Islet of Langerhans (tissue), 1 donor: ENCODE data around the gene OR51I2.

Experiments
- FAIRE-seq: peaks from one replicate; lab custom pipeline; 2011; peaks lifted over from hg19 to GRCh38; lab: Jason Lieb, UNC

OR51I2 gene, protein sequence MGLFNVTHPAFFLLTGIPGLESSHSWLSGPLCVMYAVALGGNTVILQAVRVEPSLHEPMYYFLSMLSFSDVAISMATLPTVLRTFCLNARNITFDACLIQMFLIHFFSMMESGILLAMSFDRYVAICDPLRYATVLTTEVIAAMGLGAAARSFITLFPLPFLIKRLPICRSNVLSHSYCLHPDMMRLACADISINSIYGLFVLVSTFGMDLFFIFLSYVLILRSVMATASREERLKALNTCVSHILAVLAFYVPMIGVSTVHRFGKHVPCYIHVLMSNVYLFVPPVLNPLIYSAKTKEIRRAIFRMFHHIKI

GRCh38 chr11:5449023-5449422, at the start of gene OR51I2:
Gene OR51I2 (plus strand): TSS chr11:5449323. CDS start chr11:5453489, 4,166 bp downstream.
- no peak for FAIRE-seq

DNA sequence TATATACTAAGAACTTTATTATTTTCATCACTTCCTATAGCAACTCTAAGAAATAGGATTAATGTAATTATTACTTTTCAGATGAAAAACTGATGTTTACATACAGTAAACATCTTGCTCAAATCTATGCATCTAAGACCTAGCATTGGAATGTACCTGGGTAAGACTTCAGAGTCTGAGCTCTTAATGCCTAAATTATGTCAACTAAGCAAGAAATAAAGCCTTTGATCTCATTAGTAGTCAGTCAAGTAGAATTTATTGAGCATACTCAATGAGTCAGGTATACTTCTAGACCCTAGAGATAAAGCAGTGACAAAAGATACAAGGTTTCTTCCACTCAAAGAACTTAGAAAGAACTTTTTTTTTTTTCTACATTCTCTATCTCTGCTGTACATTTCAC, 44.0 kb upstream of the OR51I2 start:
- FAIRE-seq = no peak

DNA sequence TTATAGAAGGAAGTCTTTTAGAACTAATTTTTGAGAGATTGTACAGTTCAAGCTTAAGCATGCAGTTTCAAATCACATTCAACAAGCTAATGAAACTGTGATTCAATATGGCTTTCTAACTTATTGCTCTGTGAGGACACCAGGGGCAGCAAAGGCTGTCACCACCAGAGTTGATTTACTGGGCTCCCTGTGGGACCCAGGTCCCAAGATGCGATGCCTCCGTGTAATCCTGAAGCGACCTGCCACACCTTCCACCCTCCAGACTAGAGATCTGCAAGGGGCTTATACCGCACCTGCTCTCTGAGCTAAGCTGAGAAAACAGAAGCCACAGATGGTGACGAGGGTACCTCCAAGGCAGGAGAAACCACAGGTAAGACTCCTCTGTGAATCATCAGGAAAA, 28.1 kb upstream of the OR51I2 start:
- FAIRE-seq = no peak

DNA sequence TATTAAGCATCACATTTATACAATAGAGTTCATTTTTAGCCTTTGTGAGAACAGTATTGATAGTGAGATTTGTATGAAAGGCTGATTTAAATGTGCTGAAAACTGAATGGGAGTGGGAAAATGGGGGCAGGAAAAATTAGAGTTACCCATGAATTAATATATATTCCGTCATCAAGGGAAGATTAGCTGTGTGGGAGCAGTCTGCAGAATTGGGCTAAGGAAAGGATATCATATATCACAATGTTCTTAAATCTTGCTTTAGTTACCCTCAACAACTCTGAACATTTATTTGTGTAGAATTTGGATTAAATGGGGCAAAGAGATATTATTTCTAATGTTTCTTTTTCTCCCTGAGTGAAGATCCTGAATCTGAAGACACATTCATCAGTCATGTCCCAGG, 27.3 kb upstream of the OR51I2 start, which contains the start of gene OR51Q1:
Gene OR51Q1, plus strand, starts transcription at position 301 of the 400 bp plus-strand sequence. Its CDS starts 90 bp downstream, at position 391.
- no peak for FAIRE-seq

- no peak for FAIRE-seq
Observed at GRCh38 chr11:5423131-5423530, 26.0 kb upstream of the OR51I2 start.

GRCh38 chr11:5441414-5441813, 7.7 kb upstream of the OR51I2 start, which contains the start of gene OR51I1:
Gene OR51I1 (minus strand): TSS chr11:5441514. CDS start chr11:5441514, 0 bp downstream.
- FAIRE-seq = no peak

DNA sequence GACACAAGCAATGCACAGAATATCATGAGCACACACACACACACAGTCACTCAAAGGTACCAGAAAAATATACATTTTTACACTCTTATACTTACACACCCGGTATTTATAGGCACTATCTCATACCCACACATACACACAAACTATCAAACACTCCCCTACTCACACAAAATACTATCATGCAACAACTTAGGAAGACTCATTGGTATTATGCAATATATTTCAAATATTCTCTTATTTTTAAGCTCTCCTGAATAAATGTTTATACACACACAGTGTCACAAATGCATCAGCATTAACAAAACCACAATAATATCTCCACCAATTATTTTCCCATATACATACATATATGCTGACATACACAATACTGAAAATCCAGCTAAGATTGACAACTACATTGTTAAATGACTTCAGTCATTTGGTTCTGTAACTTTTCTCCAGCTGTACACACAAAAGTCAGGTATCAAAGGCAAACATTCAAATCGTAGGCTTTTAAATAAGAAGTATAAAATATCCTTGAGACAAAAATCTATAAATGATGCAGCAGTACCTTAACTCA, 5.2 kb upstream of the OR51I2 start:
- no peak for FAIRE-seq

- no peak for FAIRE-seq
Observed at GRCh38 chr11:5449432-5449831, 309 bp downstream of the OR51I2 start.

DNA sequence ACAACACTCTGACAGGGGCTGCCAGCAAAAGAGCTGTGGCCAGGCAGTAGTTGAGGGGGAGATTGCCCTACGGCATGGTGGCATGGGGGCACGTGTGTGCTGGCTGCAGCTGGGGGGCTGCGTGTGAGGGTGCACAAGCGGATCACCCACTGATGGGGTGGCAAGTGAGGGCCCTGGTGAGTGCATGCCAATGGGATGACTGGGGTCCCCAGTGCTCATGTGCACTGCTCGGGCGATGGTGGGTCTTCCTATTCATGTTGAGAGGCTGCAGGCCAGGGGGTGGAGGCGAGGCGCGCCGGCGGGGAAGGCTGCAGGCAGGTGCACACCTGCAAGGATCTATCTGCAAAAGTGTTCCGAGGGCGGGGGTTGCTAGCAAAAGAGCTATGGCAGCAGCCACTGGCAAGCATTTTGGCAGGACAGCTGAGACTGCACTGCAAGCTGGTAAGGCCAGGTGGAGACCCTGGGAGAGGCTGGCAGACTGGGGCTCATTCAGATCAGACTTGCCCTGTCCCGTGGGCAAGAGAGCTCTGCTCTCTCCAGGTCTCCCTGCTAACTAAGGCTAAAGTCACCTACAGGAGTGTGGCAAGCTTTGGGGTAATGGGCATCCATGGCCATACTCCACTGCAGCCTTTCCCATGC, 12.0 kb downstream of the OR51I2 start:
- no peak for FAIRE-seq

DNA sequence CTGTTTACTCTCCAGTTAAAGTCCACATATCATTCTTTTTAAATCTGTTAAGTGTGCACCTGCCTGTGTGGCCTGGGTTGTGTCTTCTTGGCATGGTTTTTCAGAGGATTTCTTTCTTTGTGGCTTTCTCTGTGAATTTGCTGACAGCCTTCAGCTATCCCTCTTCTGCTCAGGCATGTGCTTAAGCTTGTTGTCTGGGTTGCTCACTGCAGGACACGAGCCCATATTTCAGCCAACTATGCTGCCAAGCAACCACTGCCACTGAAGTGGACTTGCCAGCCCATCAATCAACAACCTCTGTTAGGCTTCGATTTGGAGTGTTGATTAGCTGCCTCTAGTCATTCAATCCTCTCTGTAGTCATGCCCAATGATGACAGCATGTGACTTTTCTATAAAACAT, 18.4 kb downstream of the OR51I2 start:
- no peak for FAIRE-seq

DNA sequence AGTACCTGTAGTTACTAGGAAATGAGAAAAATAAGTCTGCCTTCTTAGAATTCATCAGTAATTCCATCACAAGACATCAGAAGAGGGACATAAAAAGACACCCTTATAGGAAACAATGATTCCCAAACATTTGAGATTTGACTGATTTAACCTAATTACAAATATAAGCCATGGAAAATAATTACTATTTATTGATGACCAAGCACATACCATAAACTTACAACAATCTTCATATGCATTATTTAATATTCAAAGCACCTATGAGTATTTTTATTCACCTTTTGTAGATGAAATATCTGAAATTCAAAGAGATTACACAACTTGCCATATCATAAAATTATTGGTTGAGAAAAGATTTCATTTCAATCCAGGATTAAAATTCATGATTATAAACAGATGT, 24.8 kb downstream of the OR51I2 start:
- no peak for FAIRE-seq

- no peak for FAIRE-seq
Observed at GRCh38 chr11:5476186-5476819, 27.2 kb downstream of the OR51I2 start.

DNA sequence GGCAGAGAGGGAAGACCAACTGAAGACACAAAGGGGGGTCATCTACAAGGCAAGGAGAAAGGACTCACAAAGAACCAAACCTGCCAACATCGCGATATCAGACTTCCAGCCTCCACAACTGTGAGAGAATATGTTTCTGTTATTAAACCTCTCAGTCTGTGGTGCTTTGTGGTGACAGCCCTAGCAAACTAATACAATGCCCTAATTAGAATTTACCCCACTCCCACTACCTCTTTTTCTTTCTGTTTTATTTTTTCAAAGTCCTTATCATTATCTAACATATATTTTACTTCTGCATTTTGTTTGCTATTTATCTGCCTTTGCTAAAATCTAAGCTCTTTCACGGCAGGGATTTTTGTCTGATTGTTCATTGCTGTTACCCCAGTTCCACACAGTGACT, 36.9 kb downstream of the OR51I2 start:
- no peak for FAIRE-seq

GRCh38 chr11:5486421-5486820, 37.3 kb downstream of the OR51I2 start:
- FAIRE-seq = no peak

DNA sequence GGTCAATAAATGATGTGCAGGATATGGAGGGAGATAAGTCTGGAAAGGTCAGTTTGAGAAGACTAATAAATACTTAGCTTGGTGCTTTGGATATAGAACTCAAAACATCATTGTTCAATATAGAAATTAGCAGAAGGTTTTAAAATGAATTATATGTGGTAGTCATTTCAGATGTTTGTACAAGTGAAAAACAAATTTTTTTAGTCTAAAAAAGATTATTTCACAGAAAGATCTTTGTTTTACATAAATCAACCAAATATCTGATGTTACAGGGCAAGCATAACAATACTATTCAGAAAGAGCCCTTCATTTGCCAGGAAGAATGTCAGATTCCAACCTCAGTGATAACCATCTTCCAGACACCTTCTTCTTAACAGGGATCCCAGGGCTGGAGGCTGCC, 39.3 kb downstream of the OR51I2 start, which contains the start of gene OR52D1:
Gene OR52D1, plus strand, starts transcription at position 301 of the 400 bp plus-strand sequence. Its CDS starts 22 bp downstream, at position 323.
- FAIRE-seq = no peak

DNA sequence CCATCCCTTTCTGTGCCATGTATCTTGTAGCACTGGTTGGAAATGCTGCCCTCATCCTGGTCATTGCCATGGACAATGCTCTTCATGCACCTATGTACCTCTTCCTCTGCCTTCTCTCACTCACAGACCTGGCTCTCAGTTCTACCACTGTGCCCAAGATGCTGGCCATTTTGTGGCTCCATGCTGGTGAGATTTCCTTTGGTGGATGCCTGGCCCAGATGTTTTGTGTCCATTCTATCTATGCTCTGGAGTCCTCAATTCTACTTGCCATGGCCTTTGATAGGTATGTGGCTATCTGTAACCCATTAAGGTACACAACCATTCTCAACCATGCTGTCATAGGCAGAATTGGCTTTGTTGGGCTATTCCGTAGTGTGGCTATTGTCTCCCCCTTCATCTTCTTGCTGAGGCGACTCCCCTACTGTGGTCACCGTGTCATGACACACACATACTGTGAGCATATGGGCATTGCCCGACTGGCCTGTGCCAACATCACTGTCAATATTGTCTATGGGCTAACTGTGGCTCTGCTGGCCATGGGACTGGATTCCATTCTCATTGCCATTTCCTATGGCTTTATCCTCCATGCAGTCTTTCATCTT, 39.8 kb downstream of the OR51I2 start:
- no peak for FAIRE-seq

- no peak for FAIRE-seq
Observed at GRCh38 chr11:5489576-5490357, 40.6 kb downstream of the OR51I2 start.

GRCh38 chr11:5499671-5500070, 50.5 kb downstream of the OR51I2 start:
- no peak for FAIRE-seq

GRCh38 chr11:5500393-5500801, 51.3 kb downstream of the OR51I2 start:
- no peak for FAIRE-seq

DNA sequence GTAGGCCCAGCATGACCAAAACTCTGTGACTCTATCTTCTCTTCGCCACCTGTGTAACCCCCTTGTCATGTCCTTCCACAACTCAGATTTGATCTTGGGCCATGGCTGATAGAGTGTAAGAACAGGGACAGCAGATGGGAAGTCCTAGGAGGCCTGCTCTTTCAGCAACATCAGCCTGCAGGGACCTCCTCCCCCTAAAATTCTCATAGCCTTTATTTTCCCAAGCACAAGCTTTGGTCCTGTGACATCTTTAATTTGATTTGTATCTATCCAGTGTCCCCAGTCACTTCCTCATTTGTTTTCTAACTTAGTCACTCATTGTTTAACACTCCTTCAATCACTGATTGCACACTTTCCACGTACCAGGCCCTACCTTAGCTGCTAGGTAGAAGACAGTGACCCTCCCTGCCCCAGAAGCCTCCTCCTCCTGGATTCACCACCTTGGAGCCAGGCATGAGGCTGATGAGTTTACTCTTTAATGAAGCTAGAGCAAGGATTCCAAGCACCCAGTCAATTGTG, 55.3 kb downstream of the OR51I2 start:
- FAIRE-seq = no peak

DNA sequence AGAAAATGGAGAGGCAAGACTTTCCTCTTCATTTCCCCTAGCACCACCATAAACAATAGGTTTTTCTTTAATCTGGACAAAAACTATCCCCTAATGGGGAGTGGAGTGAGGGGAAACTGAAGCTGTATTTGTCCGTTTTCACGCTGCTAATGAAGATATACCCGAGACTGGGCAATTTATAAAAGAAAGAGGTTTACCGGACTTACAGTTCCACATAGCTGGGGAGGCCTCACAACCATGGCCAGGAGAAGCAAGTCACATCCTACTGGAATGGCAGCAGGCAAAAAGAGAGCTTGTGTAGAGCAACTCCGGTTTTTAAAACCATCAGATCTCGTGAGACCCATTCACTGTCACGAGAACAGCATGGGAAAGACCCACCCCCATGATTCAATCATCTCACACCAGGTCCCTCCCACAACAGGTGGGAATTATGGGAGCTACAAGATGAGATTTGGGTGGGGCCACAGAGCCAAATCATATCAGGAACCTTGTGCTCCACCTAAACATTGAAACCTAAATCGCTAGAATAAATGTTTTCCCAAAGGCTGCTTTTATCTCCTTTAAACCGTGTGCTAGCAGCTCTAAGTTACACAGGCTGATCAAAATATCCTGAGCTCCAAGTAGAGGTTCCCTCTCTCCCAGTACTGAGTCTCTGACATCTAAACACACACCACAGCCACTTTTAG, 56.4 kb downstream of the OR51I2 start:
- FAIRE-seq = no peak
